GM12891 (cell line): ENCODE data around the gene OR2B2.
"Not testable (repeated sequence)": the region's sequence is repeated elsewhere in the genome, so short reads cannot be mapped to it uniquely, and the experiment has no call there.

Source experiments
- POLR2A ChIP-seq: IDR thresholded peaks from 2 replicates; pipeline ENCODE4 v1.6.1; 2011; ENCODE audit warnings: low read depth, low read length, control low read depth
- POLR2AphosphoS5 ChIP-seq: IDR thresholded peaks from 2 replicates; pipeline ENCODE4 v1.6.1; 2011; ENCODE audit warnings: low read depth, low read length, control low read depth
- TAF1 ChIP-seq: IDR thresholded peaks from 2 replicates; pipeline ENCODE4 v1.6.1; 2011; ENCODE audit warnings: low read depth, low read length, control low read depth

- TF ChIP-seq POLR2A, POLR2AphosphoS5, TAF1: not testable (repeated sequence)
These were observed 17.7 kb upstream of the OR2B2 start for GRCh38 chr6:27929930-27930329.
